Endodermal cell (in vitro differentiated cells): Measurements from ENCODE around the gene GPC6. TPM values are rescaled to one million over a fixed set of nuclear protein-coding genes. Genes with fewer than 3 reads are reported as not detected.

ENCODE experiments used
- DNase-seq: peaks from one replicate; pipeline ENCODE4 v3.0.0-alpha.2; 2017
- H3K27ac ChIP-seq: 2 replicates; pipeline ENCODE4 v1.5.1; 2013; ENCODE audit warnings: mild to moderate bottlenecking, low read depth, low read length, moderate library complexity
- H3K27me3 ChIP-seq: 2 replicates; pipeline ENCODE4 v1.6.1; 2013; ENCODE audit warnings: mild to moderate bottlenecking, low read length, moderate library complexity; ENCODE audit not compliant: insufficient read depth, control insufficient read depth, poor library complexity, severe bottlenecking
- H3K36me3 ChIP-seq: 2 replicates; pipeline ENCODE4 v1.7.0; 2013; ENCODE audit warnings: mild to moderate bottlenecking, low read length, moderate library complexity; ENCODE audit not compliant: control insufficient read depth, insufficient read depth
- H3K4me1 ChIP-seq: one replicate; pipeline ENCODE4 v1.7.0; 2013; ENCODE audit warnings: low read length; ENCODE audit not compliant: control insufficient read depth, insufficient read depth
- H3K4me3 ChIP-seq: 2 replicates; pipeline ENCODE4 v1.5.1; 2013; ENCODE audit warnings: mild to moderate bottlenecking, low read length, moderate library complexity
- H3K9ac ChIP-seq: 2 replicates; pipeline ENCODE4 v1.6.1; 2013; ENCODE audit warnings: mild to moderate bottlenecking, low read length, moderate library complexity; ENCODE audit not compliant: poor library complexity, severe bottlenecking; ENCODE audit errors: extremely low read depth
- H3K9me3 ChIP-seq: 2 replicates; pipeline ENCODE4 v1.6.1; 2013; ENCODE audit warnings: mild to moderate bottlenecking, low read length, moderate library complexity; ENCODE audit not compliant: control insufficient read depth
- H3K27ac Mint-ChIP-seq: 2 replicates; pipeline ENCODE4 v1.8.0; 2020; ENCODE audit warnings: mixed read lengths
- H3K27me3 Mint-ChIP-seq: 2 replicates; pipeline ENCODE4 v1.8.0; 2021; ENCODE audit warnings: mild to moderate bottlenecking, mixed read lengths; ENCODE audit not compliant: insufficient read depth
- H3K36me3 Mint-ChIP-seq: 2 replicates; pipeline ENCODE4 v1.8.0; 2020; ENCODE audit warnings: low read depth, mixed read lengths
- H3K4me1 Mint-ChIP-seq: 2 replicates; pipeline ENCODE4 v1.8.0; 2020; ENCODE audit warnings: mixed read lengths
- H3K4me3 Mint-ChIP-seq: 2 replicates; pipeline ENCODE4 v1.8.0; 2020; ENCODE audit warnings: mild to moderate bottlenecking, moderate library complexity, mixed read lengths
- H3K9me3 Mint-ChIP-seq: 2 replicates; pipeline ENCODE4 v1.8.0; 2020; ENCODE audit warnings: mild to moderate bottlenecking, mixed read lengths
- CTCF ChIP-seq: fragments of 200-600 bp; sonication (generic); conservative IDR thresholded peaks from 2 replicates; pipeline ENCODE4 v1.5.0; 2021; ENCODE audit warnings: antibody characterized with exemption, mild to moderate bottlenecking
- WGBS, 2 experiments: methylation state at CpG; one replicate each; pipeline versions ENCODE4 v1.1.5 to v1.1.7; 2013; ENCODE audit warnings: missing lambda C conversion rate in 2 of 2, mixed read lengths in 1 of 2; ENCODE audit not compliant: insufficient coverage in 1 of 2, insufficient read length in 1 of 2; 5-methylcytosine and 5-hydroxymethylcytosine counted together
- total RNA-seq, 2 donors: library from RNA; stranded (reverse); fragmentation: NEBNext Ultra II Directional in 1 of 2; extraction: Animal tissue kit (Norgen Biotek cat#: 25700) in 1 of 2; gene quantifications; 2 replicates in 1 of 2; 3 replicates in 1 of 2; pipeline ENCODE4 v1.2.1, GENCODE V29; 2021

The GPC6 gene
- total RNA-seq, 2 donors from 2014 or later = 69.6 to 80.4 TPM

GRCh38 chr13:93925990-93926389, 699.4 kb downstream of the GPC6 start:
- Mint-ChIP-seq H3K27ac (no peak overlapping the region), H3K27me3 (no peaks in the 10 kb centered on the region), H3K36me3 (peaks cover under 1% of the 10 kb centered on the region), H3K4me3 (no peak overlapping the region), H3K9me3 (peaks cover 9% of the 10 kb centered on the region), H3K4me1 (no peaks in the 10 kb centered on the region)
- Histone ChIP-seq H3K4me1 (no peaks in the 10 kb centered on the region), H3K4me3 (no peak overlapping the region), H3K9ac (no peak overlapping the region), H3K27me3 (no peaks in the 10 kb centered on the region), H3K27ac (no peak overlapping the region), H3K36me3 (peaks cover 3% of the 10 kb centered on the region), H3K9me3 (peaks cover 9% of the 10 kb centered on the region)
- WGBS, 2 experiments = 91% methylated on average over 1 of the region's 1 CpG; no CpG with 5 or more reads in 1 of the 2 experiments
- no peak for DNase-seq
- TF ChIP-seq CTCF = no peak

- Histone ChIP-seq H3K27ac (no peak overlapping the region), H3K4me1 (no peaks in the 10 kb centered on the region), H3K9me3 (peaks cover 4% of the 10 kb centered on the region), H3K4me3 (no peak overlapping the region), H3K9ac (no peak overlapping the region), H3K27me3 (no peaks in the 10 kb centered on the region), H3K36me3 (peaks cover 4% of the 10 kb centered on the region)
- Mint-ChIP-seq H3K27me3 (no peaks in the 10 kb centered on the region), H3K9me3 (peaks cover 5% of the 10 kb centered on the region), H3K4me3 (no peak overlapping the region), H3K27ac (no peak overlapping the region), H3K36me3 (no peaks in the 10 kb centered on the region), H3K4me1 (no peaks in the 10 kb centered on the region)
- no peak for DNase-seq
- WGBS, 2 experiments = 88% methylated on average over 1 of the region's 1 CpG; no CpG with 5 or more reads in 1 of the 2 experiments
- no peak for TF ChIP-seq CTCF
Observed at GRCh38 chr13:93926425-93926824, 699.8 kb downstream of the GPC6 start.

- no peaks in the 10 kb centered on the region for H3K9me3 Mint-ChIP-seq
- no peaks in the 10 kb centered on the region for H3K27me3 Mint-ChIP-seq
- no peaks in the 10 kb centered on the region for H3K4me1 Mint-ChIP-seq
- H3K4me3 Mint-ChIP-seq = no peak overlapping the region
- Histone ChIP-seq H3K9ac (no peak overlapping the region), H3K9me3 (no peaks in the 10 kb centered on the region), H3K27me3 (no peaks in the 10 kb centered on the region), H3K4me1 (no peaks in the 10 kb centered on the region), H3K27ac (no peak overlapping the region), H3K36me3 (peaks cover 4% of the 10 kb centered on the region), H3K4me3 (no peak overlapping the region)
- no peak for TF ChIP-seq CTCF
- 80% methylated on average over 1 of the region's 1 CpG; no CpG with 5 or more reads in 1 of the 2 experiments for WGBS, 2 experiments
- no peak overlapping the region for H3K27ac Mint-ChIP-seq
- no peaks in the 10 kb centered on the region for H3K36me3 Mint-ChIP-seq
- no peak for DNase-seq
Observed at GRCh38 chr13:93927431-93927830, 700.8 kb downstream of the GPC6 start.
